H9 (cell line): Measurements from ENCODE around the gene MSANTD2. TPM values are rescaled to one million over a fixed set of nuclear protein-coding genes. Genes with fewer than 3 reads are reported as not detected.

Source experiments
- DNase-seq: peaks from one replicate; pipeline ENCODE4 v3.0.0-alpha.2; 2017
- H2AFZ ChIP-seq: one replicate; pipeline ENCODE4 v1.6.1; 2013; ENCODE audit warnings: mild to moderate bottlenecking, low read length, control low read depth, moderate library complexity
- H2AK5ac ChIP-seq: 2 replicates; pipeline ENCODE4 v1.6.1; 2013; ENCODE audit warnings: low read length, control low read depth, mixed read lengths; ENCODE audit not compliant: insufficient read length
- H2BK120ac ChIP-seq: one replicate; pipeline ENCODE4 v1.6.1; 2013; ENCODE audit warnings: low read depth, mild to moderate bottlenecking, low read length, control low read depth, inconsistent platforms; ENCODE audit not compliant: poor library complexity, severe bottlenecking
- H2BK12ac ChIP-seq: 2 replicates; pipeline ENCODE4 v1.6.1; 2013; ENCODE audit warnings: low read length, control low read depth, mixed read lengths, low read depth; ENCODE audit not compliant: insufficient read length
- H2BK15ac ChIP-seq: 2 replicates; pipeline ENCODE4 v1.6.1; 2013; ENCODE audit warnings: low read depth, low read length, control low read depth
- H2BK20ac ChIP-seq: one replicate; pipeline ENCODE4 v1.6.1; 2013; ENCODE audit warnings: low read depth, mild to moderate bottlenecking, low read length, control low read depth, inconsistent platforms; ENCODE audit not compliant: poor library complexity, severe bottlenecking
- H2BK5ac ChIP-seq: 2 replicates; pipeline ENCODE4 v1.6.1; 2013; ENCODE audit warnings: low read length, control low read depth, mixed read lengths; ENCODE audit not compliant: insufficient read length
- H3K14ac ChIP-seq: 2 replicates; pipeline ENCODE4 v1.6.1; 2013; ENCODE audit warnings: low read length, control low read depth; ENCODE audit not compliant: insufficient read depth
- H3K18ac ChIP-seq: 2 replicates; pipeline ENCODE4 v1.6.1; 2013; ENCODE audit warnings: low read depth, mild to moderate bottlenecking, mixed read lengths, low read length, control low read depth; ENCODE audit not compliant: insufficient read length
- H3K23ac ChIP-seq: 2 replicates; pipeline ENCODE4 v1.6.1; 2013; ENCODE audit warnings: low read length, control low read depth, mixed read lengths, low read depth; ENCODE audit not compliant: insufficient read length
- H3K23me2 ChIP-seq: 2 replicates; pipeline ENCODE4 v1.6.1; 2013; ENCODE audit warnings: low read depth, mild to moderate bottlenecking, mixed read lengths, low read length, control low read depth; ENCODE audit not compliant: insufficient read length, poor library complexity, severe bottlenecking
- H3K27ac ChIP-seq: 2 replicates; pipeline ENCODE4 v1.5.1; 2013; ENCODE audit warnings: low read length, control low read depth, mixed read lengths, low read depth; ENCODE audit not compliant: insufficient read length
- H3K27me3 ChIP-seq: 2 replicates; pipeline ENCODE4 v1.6.1; 2013; ENCODE audit warnings: low read length, control low read depth, inconsistent platforms; ENCODE audit not compliant: insufficient read depth
- H3K4ac ChIP-seq: 2 replicates; pipeline ENCODE4 v1.6.1; 2013; ENCODE audit warnings: low read depth, mild to moderate bottlenecking, control low read depth, inconsistent platforms, low read length, moderate library complexity
- H3K4me1 ChIP-seq: 2 replicates; pipeline ENCODE4 v1.6.1; 2013; ENCODE audit warnings: low read length, control low read depth, inconsistent platforms; ENCODE audit not compliant: insufficient read depth
- H3K4me2 ChIP-seq: 2 replicates; pipeline ENCODE4 v1.6.1; 2013; ENCODE audit warnings: low read length, control low read depth, mixed read lengths; ENCODE audit not compliant: insufficient read length, insufficient read depth
- H3K56ac ChIP-seq: 2 replicates; pipeline ENCODE4 v1.6.1; 2013; ENCODE audit warnings: low read depth, mild to moderate bottlenecking, mixed read lengths, low read length, control low read depth; ENCODE audit not compliant: insufficient read length
- H3K79me1 ChIP-seq: 2 replicates; pipeline ENCODE4 v1.6.1; 2013; ENCODE audit warnings: low read depth, mild to moderate bottlenecking, moderate library complexity, low read length, control low read depth, inconsistent platforms; ENCODE audit not compliant: insufficient read depth, poor library complexity, severe bottlenecking
- H3K79me2 ChIP-seq: 2 replicates; pipeline ENCODE4 v1.6.1; 2013; ENCODE audit warnings: low read length, control low read depth, inconsistent platforms; ENCODE audit not compliant: insufficient read depth
- H3K9ac ChIP-seq: 2 replicates; pipeline ENCODE4 v1.6.1; 2013; ENCODE audit warnings: low read length, control low read depth, mixed read lengths; ENCODE audit not compliant: insufficient read length; ENCODE audit errors: extremely low read depth
- H3K9me3 ChIP-seq: one replicate; pipeline ENCODE4 v1.6.1; 2013; ENCODE audit warnings: low read depth, low read length, inconsistent platforms; ENCODE audit not compliant: control insufficient read depth
- H3T11ph ChIP-seq: one replicate; pipeline ENCODE4 v1.6.1; 2013; ENCODE audit warnings: mild to moderate bottlenecking, low read length, control low read depth, inconsistent platforms
- H4K20me1 ChIP-seq: one replicate; pipeline ENCODE4 v1.6.1; 2013; ENCODE audit not compliant: control insufficient read depth, insufficient read length, insufficient read depth
- H4K5ac ChIP-seq: 2 replicates; pipeline ENCODE4 v1.6.1; 2013; ENCODE audit warnings: low read depth, mild to moderate bottlenecking, mixed read lengths, low read length, control low read depth; ENCODE audit not compliant: insufficient read length
- H4K8ac ChIP-seq: replicated peaks from 2 replicates; pipeline ENCODE4 v1.6.1; 2013; ENCODE audit warnings: low read length, control low read depth, mixed read lengths, low read depth; ENCODE audit not compliant: insufficient read length
- H4K91ac ChIP-seq: 2 replicates; pipeline ENCODE4 v1.6.1; 2013; ENCODE audit warnings: low read depth, mild to moderate bottlenecking, moderate library complexity, mixed read lengths, low read length, control low read depth; ENCODE audit not compliant: insufficient read length
- H3K27ac Mint-ChIP-seq, 3 experiments: 2 replicates in 2 of 3; 3 replicates in 1 of 3; pipeline ENCODE4 v1.8.0; 2020 to 2021; ENCODE audit warnings: mixed read lengths in 3 of 3, mild to moderate bottlenecking in 1 of 3, moderate library complexity in 1 of 3
- H3K27me3 Mint-ChIP-seq: 2 replicates; pipeline ENCODE4 v1.8.0; 2021; ENCODE audit warnings: low read depth, mild to moderate bottlenecking, moderate library complexity, mixed read lengths
- H3K36me3 Mint-ChIP-seq, 3 experiments: 2 replicates in 2 of 3; 3 replicates in 1 of 3; pipeline ENCODE4 v1.8.0; 2020 to 2021; ENCODE audit warnings: low read depth in 3 of 3, mixed read lengths in 3 of 3; ENCODE audit not compliant: insufficient read depth in 1 of 3
- H3K4me1 Mint-ChIP-seq, 2 experiments: 2 replicates each; pipeline ENCODE4 v1.8.0; 2020; ENCODE audit warnings: mixed read lengths in 2 of 2
- H3K4me3 Mint-ChIP-seq, 2 experiments: 2 replicates in 1 of 2; 3 replicates in 1 of 2; pipeline ENCODE4 v1.8.0; 2020 to 2021; ENCODE audit warnings: mild to moderate bottlenecking in 2 of 2, mixed read lengths in 2 of 2, moderate library complexity in 1 of 2
- H3K9me3 Mint-ChIP-seq, 2 experiments: 2 replicates in 1 of 2; 3 replicates in 1 of 2; pipeline ENCODE4 v1.8.0; 2020; ENCODE audit warnings: mild to moderate bottlenecking in 2 of 2, mixed read lengths in 2 of 2, moderate library complexity in 1 of 2
- CTCF ChIP-seq: fragments of 200-600 bp; sonication (generic); conservative IDR thresholded peaks from 3 replicates; pipeline ENCODE4 v1.8.0; 2021; ENCODE audit warnings: antibody characterized with exemption, mild to moderate bottlenecking
- WGBS: extraction: QIAGEN DNeasy Blood & Tissue Kit; methylation state at CpG from one replicate; pipeline ENCODE4 v1.1.7; 2013; ENCODE audit warnings: missing lambda C conversion rate, low lambda C conversion rate, mixed read lengths; ENCODE audit not compliant: insufficient read length; ENCODE audit errors: extremely low coverage; 5-methylcytosine and 5-hydroxymethylcytosine counted together
- total RNA-seq: library from RNA; stranded (reverse); gene quantifications from 2 replicates; pipeline ENCODE4 v1.2.1, GENCODE V29; 2021

MSANTD2 gene
- total RNA-seq, 1 experiment from 2014 or later, result 18.1 TPM

DNA sequence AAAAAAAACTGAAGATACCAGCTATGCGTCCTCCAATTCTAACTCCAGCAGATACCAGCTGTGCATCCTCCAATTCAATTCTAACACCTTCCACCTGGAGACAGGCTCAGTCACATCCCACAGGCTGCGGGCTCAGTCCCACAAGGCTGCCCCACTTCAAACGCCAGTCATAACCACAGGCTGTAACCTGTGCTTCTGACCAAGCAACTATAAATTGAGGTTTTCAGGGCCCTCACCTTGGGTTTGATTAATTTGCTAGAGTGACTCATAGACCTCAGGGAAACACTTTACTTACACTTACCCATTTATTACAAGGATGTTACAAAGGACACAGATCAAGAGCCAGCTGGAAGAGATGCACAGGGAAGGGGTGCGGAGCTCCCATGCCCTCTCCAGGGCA lies 32.4 kb upstream of the MSANTD2 start:
- Mint-ChIP-seq H3K27me3 (peaks cover 45% of the 10 kb centered on the region), H3K27ac (no peak overlapping the region), H3K36me3 (no peaks in the 10 kb centered on the region), H3K9me3 (no peaks in the 10 kb centered on the region; a peak in 1 of 5 replicates), H3K4me1 (peaks cover 11 to 18% of the 10 kb centered on the region in 2 experiments), H3K4me3 (no peak overlapping the region)
- no peak overlapping the region for H2BK120ac ChIP-seq
- H3K27me3 ChIP-seq, result peaks cover under 1% of the 10 kb centered on the region; the same call in 1 of the 2 replicates
- no peak overlapping the region for H3T11ph ChIP-seq
- H3K9ac ChIP-seq, result no peak overlapping the region
- H3K56ac ChIP-seq, result no peak overlapping the region
- H3K4me2 ChIP-seq, result no peak overlapping the region
- no peaks in the 10 kb centered on the region for H4K20me1 ChIP-seq
- H3K79me1 ChIP-seq, result no peaks in the 10 kb centered on the region
- no peak overlapping the region for H4K91ac ChIP-seq
- H3K27ac ChIP-seq, result no peak overlapping the region
- H2AK5ac ChIP-seq, result no peak overlapping the region
- TF ChIP-seq CTCF, result no peak
- H3K4me1 ChIP-seq, result no peaks in the 10 kb centered on the region
- no peak overlapping the region for H4K5ac ChIP-seq
- H2BK5ac ChIP-seq, result no peak overlapping the region
- H3K14ac ChIP-seq, result no peak overlapping the region
- H3K23me2 ChIP-seq, result no peaks in the 10 kb centered on the region
- H3K79me2 ChIP-seq, result no peaks in the 10 kb centered on the region
- WGBS, result no CpG with 5 or more reads among the region's 4 CpGs
- no peak overlapping the region for H2AFZ ChIP-seq
- no peak overlapping the region for H2BK15ac ChIP-seq
- H2BK12ac ChIP-seq, result no peak overlapping the region
- no peak for DNase-seq
- no peak overlapping the region for H2BK20ac ChIP-seq
- H3K4ac ChIP-seq, result no peak overlapping the region
- no peak overlapping the region for H3K23ac ChIP-seq
- H3K9me3 ChIP-seq, result no peaks in the 10 kb centered on the region
- H3K18ac ChIP-seq, result no peak overlapping the region
- no peak overlapping the region for H4K8ac ChIP-seq
